HepG2 (cell line): ENCODE results near the gene ZBTB7C. TPM values are rescaled to one million over a fixed set of nuclear protein-coding genes. Genes with fewer than 3 reads are reported as not detected.

Source experiments
- ATAC-seq: fragments of 200-7000 bp; cut with Tn5 transposase; 3 replicates; pipeline ENCODE4 v1.9.1; 2020; ENCODE audit warnings: mild to moderate bottlenecking, moderate library complexity
- BruUV-seq: library from RNA; stranded (reverse); fragments of 400-500 nt; replicated peaks from 2 replicates; lab custom pipeline; 2021; lab: Mats Ljungman, UMichigan
- CTCF ChIA-PET: fragments of 300-600 bp; formaldehyde crosslinking; extraction: SDS; loops from one replicate; lab custom pipeline; 2021; ENCODE audit warnings: low total read pairs, inconsistent platforms, low intra/inter-chr PET ratio; lab: Yijun Ruan, JAX
- POLR2A ChIA-PET: fragments of 350-600 bp; sonication (Branson Sonifier 250); formaldehyde crosslinking; loops from one replicate; lab custom pipeline; 2020; ENCODE audit warnings: antibody characterized with exemption, inconsistent platforms; lab: Yijun Ruan, JAX
- DNase-seq: peaks from one replicate; pipeline ENCODE4 v3.0.0-alpha.2; 2015; ENCODE audit warnings: low spot score
- FAIRE-seq: peaks from 3 replicates; lab custom pipeline; 2011; peaks lifted over from hg19 to GRCh38; lab: Jason Lieb, UNC
- H2AFZ ChIP-seq: one replicate; pipeline ENCODE4 v1.6.1; 2011; ENCODE audit warnings: low read length, inconsistent platforms
- H3K27ac ChIP-seq: fragments of 300-600 bp; 3 replicates; pipeline ENCODE4 v1.8.0; 2011; ENCODE audit warnings: mixed run types, mild to moderate bottlenecking, mixed read lengths, low read length, inconsistent platforms; ENCODE audit not compliant: insufficient read depth; ENCODE audit errors: extremely low read length
- H3K27me3 ChIP-seq, 2 experiments: fragments of 200-600 bp in 1 of 2; 2 replicates in 1 of 2; 3 replicates in 1 of 2; pipeline versions ENCODE4 v1.6.0 to v1.8.0; 2011; ENCODE audit warnings: low read length in 2 of 2, mild to moderate bottlenecking in 2 of 2, moderate library complexity in 2 of 2, inconsistent platforms in 1 of 2; ENCODE audit not compliant: insufficient read depth in 2 of 2, control insufficient read depth in 1 of 2
- H3K36me3 ChIP-seq, 2 experiments: fragments of 200-600 bp in 1 of 2; replicated peaks in 1 of 2; 2 replicates in 1 of 2; 3 replicates in 1 of 2; pipeline versions ENCODE4 v1.5.1 to v1.8.0; 2011; ENCODE audit warnings: low read length in 2 of 2, inconsistent platforms in 1 of 2; ENCODE audit not compliant: insufficient read depth in 2 of 2, control insufficient read depth in 1 of 2
- H3K4me1 ChIP-seq: 2 replicates; pipeline ENCODE4 v1.5.1; 2012; ENCODE audit warnings: low read length, inconsistent platforms; ENCODE audit not compliant: insufficient read depth
- H3K4me2 ChIP-seq: 2 replicates; pipeline ENCODE4 v1.6.0; 2011; ENCODE audit warnings: low read depth, low read length, inconsistent platforms
- H3K4me3 ChIP-seq, 3 experiments: fragments of 200-600 bp in 1 of 3; sonication (generic), shearing (Covaris generic) in 1 of 3; replicated peaks in 1 of 3; 2 replicates each; pipeline ENCODE4 v1.5.1; 2011 to 2016; ENCODE audit warnings: low read length in 3 of 3, inconsistent platforms in 2 of 3, low read depth in 2 of 3, mild to moderate bottlenecking in 2 of 3, control low read depth in 1 of 3, mixed read lengths in 1 of 3; ENCODE audit not compliant: insufficient read depth in 1 of 3
- H3K79me2 ChIP-seq: one replicate; pipeline ENCODE4 v1.6.1; 2011; ENCODE audit warnings: low read length, inconsistent platforms; ENCODE audit not compliant: insufficient read depth
- H3K9ac ChIP-seq: 2 replicates; pipeline ENCODE4 v1.6.0; 2011; ENCODE audit warnings: mild to moderate bottlenecking, low read depth, low read length, inconsistent platforms; ENCODE audit not compliant: insufficient read depth
- H3K9me3 ChIP-seq: 2 replicates; pipeline ENCODE4 v1.5.1; 2012; ENCODE audit warnings: mild to moderate bottlenecking, low read length
- H4K20me1 ChIP-seq: 2 replicates; pipeline ENCODE4 v1.6.0; 2011; ENCODE audit warnings: inconsistent platforms, mild to moderate bottlenecking, low read length, moderate library complexity; ENCODE audit not compliant: insufficient read depth
- HOXA5 ChIP-seq: sonication (generic); formaldehyde crosslinking; IDR thresholded peaks from 2 replicates; pipeline ENCODE4 v1.4.0; 2020; ENCODE audit warnings: missing genetic modification reagents
- MTF2 ChIP-seq: sonication (generic); formaldehyde crosslinking; IDR thresholded peaks from 2 replicates; pipeline ENCODE4 v1.5.0; 2020; ENCODE audit warnings: missing genetic modification reagents, borderline replicate concordance
- NCOA5 ChIP-seq: sonication (generic); formaldehyde crosslinking; IDR thresholded peaks from 2 replicates; pipeline ENCODE4 v1.4.0; 2020; ENCODE audit warnings: missing genetic modification reagents
- RNF2 ChIP-seq: fragments of 450-650 bp; conservative IDR thresholded peaks from 2 replicates; pipeline ENCODE4 v1.6.1; 2016; ENCODE audit warnings: low read depth
- YEATS4 ChIP-seq: sonication (generic); formaldehyde crosslinking; IDR thresholded peaks from 2 replicates; pipeline ENCODE4 v1.4.0; 2020; ENCODE audit warnings: missing genetic modification reagents, borderline replicate concordance
- YY1 ChIP-seq: IDR thresholded peaks from 2 replicates; pipeline ENCODE4 v1.6.1; 2011; ENCODE audit warnings: low read length, low read depth, moderate library complexity, mild to moderate bottlenecking; ENCODE audit not compliant: insufficient read depth, insufficient replicate concordance
- ZBTB8A ChIP-seq: sonication (generic); formaldehyde crosslinking; IDR thresholded peaks from 2 replicates; pipeline ENCODE4 v1.4.0; 2020; ENCODE audit warnings: mild to moderate bottlenecking, low read depth, missing genetic modification reagents, borderline replicate concordance
- ZFP90 ChIP-seq: sonication (generic); formaldehyde crosslinking; IDR thresholded peaks from 2 replicates; pipeline ENCODE4 v1.8.0; 2022; ENCODE audit warnings: missing genetic modification reagents, mild to moderate bottlenecking, inconsistent platforms, borderline replicate concordance
- ZNF3 ChIP-seq: IDR thresholded peaks from 2 replicates; pipeline ENCODE4 v1.7.0; 2017; ENCODE audit warnings: inconsistent platforms
- ZNF34 ChIP-seq: sonication (generic); formaldehyde crosslinking; IDR thresholded peaks from 2 replicates; pipeline ENCODE4 v1.4.0; 2020; ENCODE audit warnings: mild to moderate bottlenecking, missing genetic modification reagents, borderline replicate concordance
- ZNF781 ChIP-seq: sonication (generic); formaldehyde crosslinking; IDR thresholded peaks from 2 replicates; pipeline ENCODE4 v1.5.1; 2020; ENCODE audit warnings: borderline replicate concordance, mild to moderate bottlenecking, missing genetic modification reagents; ENCODE audit errors: not compliant biosample characterization
- ZSCAN21 ChIP-seq: sonication (generic); formaldehyde crosslinking; IDR thresholded peaks from 2 replicates; pipeline ENCODE4 v1.8.0; 2022; ENCODE audit warnings: mild to moderate bottlenecking, missing genetic modification reagents, moderate library complexity, borderline replicate concordance
- WGBS: methylation state at CpG from one replicate; pipeline ENCODE4 v1.1.6; 2017; ENCODE audit warnings: low lambda C conversion rate; 5-methylcytosine and 5-hydroxymethylcytosine counted together
- in situ Hi-C: cut with HindIII; loops from 2 replicates; pipeline ENCODE4 v1.10.0; 2017; ENCODE audit warnings: low pct_unique_long_range_greater_than_20kb; ENCODE audit not compliant: extremely low pct_ligation_motif_present
- intact Hi-C: fragments of 100-400 bp; cut with micrococcal nuclease; formaldehyde crosslinking; loops from one replicate; pipeline ENCODE4 v1.10.0; 2022; ENCODE audit not compliant: unreplicated experiment
- polyA plus RNA-seq, 8 experiments: library from polyadenylated mRNA; depleted of rRNA in 3 of 8; stranded (reverse) in 7 of 8; unstranded in 1 of 8; fragments of >200 nt; fragmentation: Illumina TruSeq in 4 of 8; extraction: Trizol in 4 of 8; gene quantifications; 2 replicates each; pipeline versions ENCODE4 v1.2.1 to v1.2.3, GENCODE V29; 2011 to 2016; ENCODE audit warnings: low read depth in 4 of 8, missing spikeins in 1 of 8, mixed read lengths in 1 of 8; ENCODE audit not compliant: insufficient read depth in 1 of 8
- total RNA-seq, 5 experiments: library from RNA; depleted of rRNA; stranded (reverse); fragments of >200 nt; fragmentation: Illumina TruSeq; extraction: Trizol; gene quantifications; 2 replicates each; pipeline ENCODE4 v1.2.3, GENCODE V29; 2016; ENCODE audit warnings: low read depth in 1 of 5
- TF ChIP-seq, protein P1 (sequence below): sonication (generic); formaldehyde crosslinking; IDR thresholded peaks from 2 replicates; pipeline ENCODE4 v1.4.0; 2020; ENCODE audit warnings: low read depth, missing genetic modification reagents
- TF ChIP-seq, protein P2 (sequence below): sonication (generic); formaldehyde crosslinking; IDR thresholded peaks from 2 replicates; pipeline ENCODE4 v1.4.0; 2020; ENCODE audit warnings: mild to moderate bottlenecking, missing genetic modification reagents

Gene ZBTB7C
- total and polyA plus RNA-seq, 2 of the 13 experiments (the other 11 are each of a cell fraction or from before 2014, with no cell fraction given) = 0.01 to 0.04 TPM

DNA sequence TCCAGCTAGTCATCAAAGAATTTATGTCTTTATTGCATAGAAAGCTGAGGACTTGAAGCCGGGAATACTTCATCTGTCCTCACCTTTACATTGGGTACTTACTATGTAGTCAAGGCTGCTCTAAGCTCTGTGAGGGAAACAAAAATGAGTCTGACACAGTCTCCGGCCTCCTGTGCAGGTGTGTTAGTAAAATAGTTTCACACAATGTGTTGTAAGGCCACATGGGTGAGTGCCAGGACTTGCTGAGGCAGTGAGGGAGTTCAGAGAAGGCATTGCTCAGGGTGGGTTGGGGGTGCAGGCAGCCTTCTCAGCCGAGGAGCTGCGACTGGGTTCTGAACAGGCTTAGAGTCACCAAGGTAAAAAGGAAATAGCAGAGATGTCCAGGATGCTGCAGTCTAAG is 424.2 kb downstream of the ZBTB7C start:
- no peak for FAIRE-seq
- ChIA-PET POLR2A (no interaction called here), CTCF (no interaction called here)
- no peak overlapping the region for H3K9ac ChIP-seq
- BruUV-seq = no TSS peak
- no peaks in the 10 kb centered on the region for H3K9me3 ChIP-seq
- in situ Hi-C loops (no loop called here), intact Hi-C loops (no loop called here)
- peaks cover 0 to 5% of the 10 kb centered on the region in 2 experiments; a peak in 1 of 5 replicates for H3K27me3 ChIP-seq
- no peaks in the 10 kb centered on the region for H4K20me1 ChIP-seq
- 24% methylated on average over 4 of the region's 4 CpGs for WGBS
- no peak for TF ChIP-seq ZNF34 (CRISPR knock-in tag)
- TF ChIP-seq, protein P1, sequence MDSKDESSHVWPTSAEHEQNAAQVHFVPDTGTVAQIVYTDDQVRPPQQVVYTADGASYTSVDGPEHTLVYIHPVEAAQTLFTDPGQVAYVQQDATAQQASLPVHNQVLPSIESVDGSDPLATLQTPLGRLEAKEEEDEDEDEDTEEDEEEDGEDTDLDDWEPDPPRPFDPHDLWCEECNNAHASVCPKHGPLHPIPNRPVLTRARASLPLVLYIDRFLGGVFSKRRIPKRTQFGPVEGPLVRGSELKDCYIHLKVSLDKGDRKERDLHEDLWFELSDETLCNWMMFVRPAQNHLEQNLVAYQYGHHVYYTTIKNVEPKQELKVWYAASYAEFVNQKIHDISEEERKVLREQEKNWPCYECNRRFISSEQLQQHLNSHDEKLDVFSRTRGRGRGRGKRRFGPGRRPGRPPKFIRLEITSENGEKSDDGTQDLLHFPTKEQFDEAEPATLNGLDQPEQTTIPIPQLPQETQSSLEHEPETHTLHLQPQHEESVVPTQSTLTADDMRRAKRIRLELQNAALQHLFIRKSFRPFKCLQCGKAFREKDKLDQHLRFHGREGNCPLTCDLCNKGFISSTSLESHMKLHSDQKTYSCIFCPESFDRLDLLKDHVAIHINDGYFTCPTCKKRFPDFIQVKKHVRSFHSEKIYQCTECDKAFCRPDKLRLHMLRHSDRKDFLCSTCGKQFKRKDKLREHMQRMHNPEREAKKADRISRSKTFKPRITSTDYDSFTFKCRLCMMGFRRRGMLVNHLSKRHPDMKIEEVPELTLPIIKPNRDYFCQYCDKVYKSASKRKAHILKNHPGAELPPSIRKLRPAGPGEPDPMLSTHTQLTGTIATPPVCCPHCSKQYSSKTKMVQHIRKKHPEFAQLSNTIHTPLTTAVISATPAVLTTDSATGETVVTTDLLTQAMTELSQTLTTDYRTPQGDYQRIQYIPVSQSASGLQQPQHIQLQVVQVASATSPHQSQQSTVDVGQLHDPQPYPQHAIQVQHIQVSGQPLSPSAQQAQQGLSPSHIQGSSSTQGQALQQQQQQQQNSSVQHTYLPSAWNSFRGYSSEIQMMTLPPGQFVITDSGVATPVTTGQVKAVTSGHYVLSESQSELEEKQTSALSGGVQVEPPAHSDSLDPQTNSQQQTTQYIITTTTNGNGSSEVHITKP (CRISPR knock-in tag) = no peak
- no peak for TF ChIP-seq ZSCAN21 (CRISPR knock-in tag)
- no peak for TF ChIP-seq ZFP90 (CRISPR knock-in tag)
- no peak overlapping the region for H3K27ac ChIP-seq
- H3K4me3 ChIP-seq = no peak overlapping the region
- no peaks in the 10 kb centered on the region for H3K79me2 ChIP-seq
- H2AFZ ChIP-seq = no peak overlapping the region
- no peaks in the 10 kb centered on the region for H3K36me3 ChIP-seq
- DNase-seq = no peak
- no peak for ATAC-seq
- no peaks in the 10 kb centered on the region for H3K4me1 ChIP-seq
- H3K4me2 ChIP-seq = no peak overlapping the region

DNA sequence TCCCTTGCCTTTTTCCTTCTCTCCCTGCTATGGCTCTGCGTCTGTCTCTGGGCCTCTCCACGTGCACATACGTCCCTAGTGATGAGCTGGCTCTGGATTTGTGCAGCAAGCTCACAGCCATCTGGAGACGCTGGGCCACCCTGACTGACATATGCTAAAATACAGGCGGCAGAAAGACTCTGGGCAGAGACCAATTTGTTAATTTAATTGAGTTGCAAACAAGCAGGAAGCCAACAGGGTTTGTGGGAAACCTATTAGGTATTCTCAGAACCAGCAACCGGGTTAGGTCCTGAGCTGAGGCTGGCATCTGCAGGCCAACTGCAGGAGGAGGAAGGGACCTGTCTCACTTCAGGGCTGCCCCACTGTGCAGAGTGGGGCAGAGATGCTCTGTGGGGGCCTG is 425.2 kb downstream of the ZBTB7C start:
- in situ Hi-C loops (no loop called here), intact Hi-C loops (no loop called here)
- BruUV-seq = no TSS peak
- no peak for DNase-seq
- Histone ChIP-seq H3K79me2 (no peaks in the 10 kb centered on the region), H3K9me3 (no peaks in the 10 kb centered on the region), H2AFZ (no peak overlapping the region), H3K4me1 (no peaks in the 10 kb centered on the region), H3K9ac (no peak overlapping the region), H3K27ac (no peak overlapping the region), H3K27me3 (peaks cover 1 to 5% of the 10 kb centered on the region in 2 experiments; a peak in 4 of 5 replicates), H3K36me3 (no peaks in the 10 kb centered on the region), H3K4me2 (no peak overlapping the region), H3K4me3 (no peak overlapping the region), H4K20me1 (no peaks in the 10 kb centered on the region)
- FAIRE-seq = no peak
- ChIA-PET CTCF (no interaction called here), POLR2A (no interaction called here)
- WGBS = 10% methylated on average over 6 of the region's 6 CpGs
- no peak for ATAC-seq
- TF ChIP-seq YEATS4 = no peak
- no peak for TF ChIP-seq HOXA5 (CRISPR knock-in tag)
- no peak for TF ChIP-seq RNF2
- no peak for TF ChIP-seq MTF2 (CRISPR knock-in tag)
- TF ChIP-seq, protein P2, sequence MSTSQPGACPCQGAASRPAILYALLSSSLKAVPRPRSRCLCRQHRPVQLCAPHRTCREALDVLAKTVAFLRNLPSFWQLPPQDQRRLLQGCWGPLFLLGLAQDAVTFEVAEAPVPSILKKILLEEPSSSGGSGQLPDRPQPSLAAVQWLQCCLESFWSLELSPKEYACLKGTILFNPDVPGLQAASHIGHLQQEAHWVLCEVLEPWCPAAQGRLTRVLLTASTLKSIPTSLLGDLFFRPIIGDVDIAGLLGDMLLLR (CRISPR knock-in tag) = no peak
- TF ChIP-seq YY1 = no peak
- TF ChIP-seq ZBTB8A (CRISPR knock-in tag) = no peak
- TF ChIP-seq ZNF3 (CRISPR knock-in tag) = no peak
- no peak for TF ChIP-seq NCOA5
- no peak for TF ChIP-seq ZNF781
